IMR-90 (cell line): ENCODE measurements around the gene TMEM170B.

ENCODE experiments used
- BHLHE40 ChIP-seq: fragments of 150-350 bp; IDR thresholded peaks from 2 replicates; pipeline ENCODE4 v1.6.1; 2016; ENCODE audit warnings: mild to moderate bottlenecking, low read depth, low read length
- CEBPB ChIP-seq: IDR thresholded peaks from 2 replicates; pipeline ENCODE4 v1.6.1; 2012; ENCODE audit warnings: low read depth, low read length, improper control_type of control experiment
- MAFK ChIP-seq: IDR thresholded peaks from 2 replicates; pipeline ENCODE4 v1.6.1; 2012; ENCODE audit warnings: low read depth, low read length, improper control_type of control experiment
- MAZ ChIP-seq: IDR thresholded peaks from 2 replicates; pipeline ENCODE4 v1.6.1; 2012; ENCODE audit warnings: low read depth, mild to moderate bottlenecking, low read length, improper control_type of control experiment, moderate library complexity, borderline replicate concordance
- MXI1 ChIP-seq: IDR thresholded peaks from 2 replicates; pipeline ENCODE4 v1.6.1; 2012; ENCODE audit warnings: low read depth, mild to moderate bottlenecking, low read length, moderate library complexity, borderline replicate concordance
- POLR2A ChIP-seq: IDR thresholded peaks from 2 replicates; pipeline ENCODE4 v1.6.1; 2012; ENCODE audit warnings: mild to moderate bottlenecking, low read depth, low read length
- RAD21 ChIP-seq: IDR thresholded peaks from 2 replicates; pipeline ENCODE4 v1.6.1; 2012; ENCODE audit warnings: low read length, improper control_type of control experiment
- TF ChIP-seq, protein P1 (sequence below): conservative IDR thresholded peaks from 2 replicates; pipeline ENCODE4 v1.5.1; 2012; ENCODE audit warnings: mild to moderate bottlenecking, low read depth, low read length, improper control_type of control experiment
- TF ChIP-seq, protein P2 (sequence below): fragments of 150-350 bp; IDR thresholded peaks from 2 replicates; pipeline ENCODE4 v1.6.1; 2016; ENCODE audit warnings: low read depth, mild to moderate bottlenecking, low read length, moderate library complexity, borderline replicate concordance
- TF ChIP-seq, protein P3 (sequence below): fragments of 150-350 bp; IDR thresholded peaks from 2 replicates; pipeline ENCODE4 v1.6.1; 2017; ENCODE audit warnings: mild to moderate bottlenecking, antibody characterized with exemption, low read length, low read depth

DNA sequence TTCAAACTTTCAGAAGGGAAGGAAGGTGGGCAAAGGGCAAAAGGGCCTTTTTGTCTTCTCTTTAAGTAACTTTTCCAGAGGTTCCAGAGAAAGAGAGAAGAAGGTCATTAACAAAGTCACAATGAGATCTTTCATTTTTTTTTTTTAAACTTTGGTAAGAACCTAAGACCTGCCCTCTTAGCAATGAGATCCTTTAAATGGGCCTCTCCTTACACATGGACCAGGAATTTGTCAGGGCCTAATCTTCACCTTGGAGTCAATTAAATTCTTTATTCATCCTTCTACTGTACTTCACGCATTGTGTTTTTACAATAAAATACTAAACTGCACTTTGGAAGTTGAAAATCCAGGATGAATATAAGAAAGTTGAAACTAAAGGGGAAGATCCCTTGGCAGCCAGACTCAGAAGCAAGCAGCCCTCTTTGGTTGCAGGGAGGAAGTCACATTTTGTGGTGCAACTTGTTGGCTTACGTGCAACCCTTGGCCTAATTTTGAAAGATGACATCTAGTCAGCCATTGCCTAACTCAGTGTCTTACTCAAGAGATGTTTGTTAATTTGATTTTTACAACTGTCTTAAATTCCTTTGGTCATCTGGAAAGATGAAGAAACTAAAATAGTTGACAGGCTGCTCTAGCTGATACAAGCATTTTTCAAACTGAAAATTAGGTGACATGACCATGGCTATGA is 11.9 kb upstream of the TMEM170B start:
- TF ChIP-seq POLR2A (no peak), MAZ (no peak), MXI1 (no peak), RAD21 (no peak), CEBPB (no peak), MAFK (no peak), BHLHE40 (no peak)
- TF ChIP-seq, protein P1, sequence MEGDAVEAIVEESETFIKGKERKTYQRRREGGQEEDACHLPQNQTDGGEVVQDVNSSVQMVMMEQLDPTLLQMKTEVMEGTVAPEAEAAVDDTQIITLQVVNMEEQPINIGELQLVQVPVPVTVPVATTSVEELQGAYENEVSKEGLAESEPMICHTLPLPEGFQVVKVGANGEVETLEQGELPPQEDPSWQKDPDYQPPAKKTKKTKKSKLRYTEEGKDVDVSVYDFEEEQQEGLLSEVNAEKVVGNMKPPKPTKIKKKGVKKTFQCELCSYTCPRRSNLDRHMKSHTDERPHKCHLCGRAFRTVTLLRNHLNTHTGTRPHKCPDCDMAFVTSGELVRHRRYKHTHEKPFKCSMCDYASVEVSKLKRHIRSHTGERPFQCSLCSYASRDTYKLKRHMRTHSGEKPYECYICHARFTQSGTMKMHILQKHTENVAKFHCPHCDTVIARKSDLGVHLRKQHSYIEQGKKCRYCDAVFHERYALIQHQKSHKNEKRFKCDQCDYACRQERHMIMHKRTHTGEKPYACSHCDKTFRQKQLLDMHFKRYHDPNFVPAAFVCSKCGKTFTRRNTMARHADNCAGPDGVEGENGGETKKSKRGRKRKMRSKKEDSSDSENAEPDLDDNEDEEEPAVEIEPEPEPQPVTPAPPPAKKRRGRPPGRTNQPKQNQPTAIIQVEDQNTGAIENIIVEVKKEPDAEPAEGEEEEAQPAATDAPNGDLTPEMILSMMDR = no peak
- TF ChIP-seq, protein P2, sequence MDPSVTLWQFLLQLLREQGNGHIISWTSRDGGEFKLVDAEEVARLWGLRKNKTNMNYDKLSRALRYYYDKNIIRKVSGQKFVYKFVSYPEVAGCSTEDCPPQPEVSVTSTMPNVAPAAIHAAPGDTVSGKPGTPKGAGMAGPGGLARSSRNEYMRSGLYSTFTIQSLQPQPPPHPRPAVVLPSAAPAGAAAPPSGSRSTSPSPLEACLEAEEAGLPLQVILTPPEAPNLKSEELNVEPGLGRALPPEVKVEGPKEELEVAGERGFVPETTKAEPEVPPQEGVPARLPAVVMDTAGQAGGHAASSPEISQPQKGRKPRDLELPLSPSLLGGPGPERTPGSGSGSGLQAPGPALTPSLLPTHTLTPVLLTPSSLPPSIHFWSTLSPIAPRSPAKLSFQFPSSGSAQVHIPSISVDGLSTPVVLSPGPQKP = no peak
- TF ChIP-seq, protein P3, sequence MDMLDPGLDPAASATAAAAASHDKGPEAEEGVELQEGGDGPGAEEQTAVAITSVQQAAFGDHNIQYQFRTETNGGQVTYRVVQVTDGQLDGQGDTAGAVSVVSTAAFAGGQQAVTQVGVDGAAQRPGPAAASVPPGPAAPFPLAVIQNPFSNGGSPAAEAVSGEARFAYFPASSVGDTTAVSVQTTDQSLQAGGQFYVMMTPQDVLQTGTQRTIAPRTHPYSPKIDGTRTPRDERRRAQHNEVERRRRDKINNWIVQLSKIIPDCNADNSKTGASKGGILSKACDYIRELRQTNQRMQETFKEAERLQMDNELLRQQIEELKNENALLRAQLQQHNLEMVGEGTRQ = no peak
